GF-D8 (cell line): ENCODE measurements around the gene UBE4B.

Source experiments
- DNase-seq: peaks from one replicate; lab custom pipeline; 2025; lab: John Stamatoyannopoulos, UW

UBE4B gene

GRCh38 chr1:10117132-10117531 is 84.4 kb downstream of the UBE4B start:
- no peak for DNase-seq

- no peak for DNase-seq
Measured at GRCh38 chr1:10117865-10118264, 85.1 kb downstream of the UBE4B start.

GRCh38 chr1:10121688-10122087 is 88.9 kb downstream of the UBE4B start:
- DNase-seq, result no peak

- DNase-seq, result no peak
Measured at GRCh38 chr1:10122926-10123325, 90.2 kb downstream of the UBE4B start.

- no peak for DNase-seq
Measured at GRCh38 chr1:10128101-10128765, 95.5 kb downstream of the UBE4B start.

GRCh38 chr1:10132316-10132715 is 99.6 kb downstream of the UBE4B start:
- DNase-seq, result no peak

GRCh38 chr1:10132852-10133251 is 100.1 kb downstream of the UBE4B start:
- no peak for DNase-seq

GRCh38 chr1:10140981-10141380 is 108.2 kb downstream of the UBE4B start:
- no peak for DNase-seq

GRCh38 chr1:10143961-10144485 is 111.3 kb downstream of the UBE4B start:
- DNase-seq, result no peak

- DNase-seq, result no peak
Measured at GRCh38 chr1:10146391-10146790, 113.6 kb downstream of the UBE4B start.

- DNase-seq, result no peak
Measured at GRCh38 chr1:10149231-10149630, 116.5 kb downstream of the UBE4B start.

GRCh38 chr1:10152709-10153284 is 120.0 kb downstream of the UBE4B start:
- DNase-seq, result no peak

GRCh38 chr1:10155087-10155712 is 122.4 kb downstream of the UBE4B start:
- DNase-seq, result no peak

GRCh38 chr1:10160173-10160572 is 127.4 kb downstream of the UBE4B start:
- no peak for DNase-seq

- DNase-seq, result no peak
Measured at GRCh38 chr1:10160907-10161490, 128.2 kb downstream of the UBE4B start.

GRCh38 chr1:10161541-10162290 is 129.0 kb downstream of the UBE4B start:
- DNase-seq, result no peak

GRCh38 chr1:10168912-10169514 is 136.3 kb downstream of the UBE4B start:
- no peak for DNase-seq

- peak; percentile 6 for DNase-seq
Measured at GRCh38 chr1:10170239-10170574, 137.4 kb downstream of the UBE4B start.

- no peak for DNase-seq
Measured at GRCh38 chr1:10171105-10171767, 138.5 kb downstream of the UBE4B start.

GRCh38 chr1:10171995-10172669 is 139.4 kb downstream of the UBE4B start:
- no peak for DNase-seq

- DNase-seq, result no peak
Measured at GRCh38 chr1:10173582-10173981, 140.8 kb downstream of the UBE4B start.
